SU-DHL-6 (cell line): ENCODE results near the gene NACAD.

Source experiments
- EZH2phosphoT487 ChIP-seq: fragments of 200-600 bp; sonication (generic), shearing (Covaris generic); conservative IDR thresholded peaks from 2 replicates; pipeline ENCODE4 v1.6.1; 2018; ENCODE audit warnings: mild to moderate bottlenecking, antibody characterized with exemption, low read length, moderate library complexity, mixed read lengths
- TF ChIP-seq, protein P1 (sequence below): fragments of 200-600 bp; sonication (generic); IDR thresholded peaks from one replicate; pipeline ENCODE4 v1.5.1; 2017; ENCODE audit warnings: antibody characterized with exemption, mild to moderate bottlenecking, low read length, moderate library complexity; ENCODE audit not compliant: insufficient read depth, poor library complexity, severe bottlenecking

DNA sequence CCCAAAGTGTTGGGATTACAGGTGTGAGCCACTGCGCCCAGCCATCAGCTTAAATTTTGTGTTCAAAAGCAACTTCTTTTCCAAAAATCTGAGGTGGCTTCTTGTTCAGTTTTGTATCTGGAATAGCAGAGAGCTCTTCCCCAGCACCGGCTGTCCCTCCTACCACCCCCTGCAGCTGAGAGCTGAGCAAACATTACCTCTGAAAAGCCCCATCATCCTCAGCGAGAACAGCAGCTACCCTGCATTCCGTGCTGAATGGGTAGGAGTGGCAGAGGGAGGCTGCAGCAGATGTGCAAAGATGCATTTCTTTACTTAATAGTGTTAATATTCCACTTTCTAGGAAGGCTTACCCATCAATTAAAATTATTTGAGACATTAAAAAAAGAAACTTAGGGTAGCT is 56.9 kb downstream of the NACAD start:
- TF ChIP-seq, protein P1, sequence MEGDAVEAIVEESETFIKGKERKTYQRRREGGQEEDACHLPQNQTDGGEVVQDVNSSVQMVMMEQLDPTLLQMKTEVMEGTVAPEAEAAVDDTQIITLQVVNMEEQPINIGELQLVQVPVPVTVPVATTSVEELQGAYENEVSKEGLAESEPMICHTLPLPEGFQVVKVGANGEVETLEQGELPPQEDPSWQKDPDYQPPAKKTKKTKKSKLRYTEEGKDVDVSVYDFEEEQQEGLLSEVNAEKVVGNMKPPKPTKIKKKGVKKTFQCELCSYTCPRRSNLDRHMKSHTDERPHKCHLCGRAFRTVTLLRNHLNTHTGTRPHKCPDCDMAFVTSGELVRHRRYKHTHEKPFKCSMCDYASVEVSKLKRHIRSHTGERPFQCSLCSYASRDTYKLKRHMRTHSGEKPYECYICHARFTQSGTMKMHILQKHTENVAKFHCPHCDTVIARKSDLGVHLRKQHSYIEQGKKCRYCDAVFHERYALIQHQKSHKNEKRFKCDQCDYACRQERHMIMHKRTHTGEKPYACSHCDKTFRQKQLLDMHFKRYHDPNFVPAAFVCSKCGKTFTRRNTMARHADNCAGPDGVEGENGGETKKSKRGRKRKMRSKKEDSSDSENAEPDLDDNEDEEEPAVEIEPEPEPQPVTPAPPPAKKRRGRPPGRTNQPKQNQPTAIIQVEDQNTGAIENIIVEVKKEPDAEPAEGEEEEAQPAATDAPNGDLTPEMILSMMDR: no peak
- TF ChIP-seq EZH2phosphoT487: no peak
